ENCODE measurements around the gene RBBP5. TPM values are rescaled to one million over a fixed set of nuclear protein-coding genes. Genes with fewer than 3 reads are reported as not detected.

RBBP5 gene
- total RNA-seq, 1 donor from 2014 or later = 16.6 TPM

DNA sequence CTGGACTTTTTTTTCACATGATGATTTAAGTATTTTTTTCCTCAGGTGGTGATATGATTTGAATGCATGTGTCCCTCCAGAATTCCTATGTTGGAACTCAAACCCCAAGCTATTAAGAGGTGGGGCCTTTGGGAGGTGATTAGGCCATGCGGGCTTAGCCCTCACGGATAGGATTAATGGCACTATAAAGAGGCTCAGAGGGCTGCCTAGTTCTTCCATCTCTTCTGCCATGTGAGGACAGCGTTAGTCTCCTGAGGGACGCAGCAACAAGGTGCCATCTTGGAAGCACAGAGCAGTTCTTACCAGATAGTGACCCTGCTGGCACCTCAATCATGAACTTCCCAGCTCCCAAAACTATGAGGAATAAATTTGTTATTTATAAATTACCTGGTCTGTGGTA lies 18.3 kb upstream of the RBBP5 start:
- Histone ChIP-seq H3K27me3 (no peaks in the 10 kb centered on the region), H3K36me3 (no peaks in the 10 kb centered on the region), H3K27ac (no peak overlapping the region), H3K4me1 (peaks cover 15% of the 10 kb centered on the region), H3K9me3 (no peaks in the 10 kb centered on the region), H3K4me3 (no peak overlapping the region)
- no peak for DNase-seq
- TF ChIP-seq CTCF (IDR thresholded peaks at IDR 0.05) = no peak
- intact Hi-C loops (cut with DNase I) = no loop called here
- ATAC-seq = no peak

DNA sequence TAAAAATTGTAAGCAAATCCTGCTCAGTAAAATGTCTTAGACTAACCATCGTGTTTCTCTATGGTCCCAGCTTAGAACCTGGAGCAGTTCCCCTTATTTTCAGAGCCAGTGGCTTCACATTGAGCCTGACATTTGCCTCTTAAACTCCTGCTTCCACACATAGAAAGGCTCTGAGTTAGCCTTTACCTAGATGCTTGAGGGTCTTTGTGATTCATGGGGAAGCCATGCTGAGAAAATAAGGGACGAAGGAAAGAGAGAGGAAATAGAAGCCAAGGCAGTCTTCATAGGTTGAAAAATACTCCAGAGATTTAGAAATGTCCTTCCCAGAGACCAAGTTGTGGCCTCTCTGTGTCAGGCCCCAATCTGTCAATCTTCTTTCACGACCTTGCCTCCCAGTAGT lies 16.1 kb upstream of the RBBP5 start:
- no peak for TF ChIP-seq CTCF (IDR thresholded peaks at IDR 0.05)
- H3K4me3 ChIP-seq = no peak overlapping the region
- intact Hi-C loops (cut with DNase I) = loop anchor here (10.0 kb wide), 1 partner anchor 117 kb away; no protein-coding TSS in a partner anchor
- DNase-seq (no peak), ATAC-seq (no peak)
- H3K27ac ChIP-seq = no peak overlapping the region
- no peaks in the 10 kb centered on the region for H3K36me3 ChIP-seq
- peaks cover 5% of the 10 kb centered on the region for H3K4me1 ChIP-seq
- no peaks in the 10 kb centered on the region for H3K27me3 ChIP-seq
- H3K9me3 ChIP-seq = no peaks in the 10 kb centered on the region

- intact Hi-C loops (cut with DNase I) = loop anchor here (10.0 kb wide), 1 partner anchor 122 kb away; no protein-coding TSS in a partner anchor
- H3K4me1 ChIP-seq = no peaks in the 10 kb centered on the region
These were observed 11.5 kb upstream of the RBBP5 start for GRCh38 chr1:205133287-205133686.

GRCh38 chr1:205129447-205130029 lies 7.8 kb upstream of the RBBP5 start:
- Histone ChIP-seq H3K27ac (no peak overlapping the region), H3K4me3 (no peak overlapping the region), H3K4me1 (no peaks in the 10 kb centered on the region), H3K9me3 (no peaks in the 10 kb centered on the region), H3K27me3 (no peaks in the 10 kb centered on the region), H3K36me3 (no peaks in the 10 kb centered on the region)
- intact Hi-C loops (cut with DNase I) = loop anchor here (10.0 kb wide), 1 partner anchor 125 kb away; no protein-coding TSS in a partner anchor
- TF ChIP-seq CTCF (IDR thresholded peaks at IDR 0.05) = no peak
- ATAC-seq = no peak
- DNase-seq = no peak

More at GRCh38 chr1:205133287-205133686, 11.5 kb upstream of the RBBP5 start:
- DNase-seq = no peak
- Histone ChIP-seq H3K27ac (no peak overlapping the region), H3K9me3 (no peaks in the 10 kb centered on the region), H3K36me3 (no peaks in the 10 kb centered on the region), H3K4me3 (no peak overlapping the region), H3K27me3 (no peaks in the 10 kb centered on the region)
- ATAC-seq = no peak
- no peak for TF ChIP-seq CTCF (IDR thresholded peaks at IDR 0.05)

DNA sequence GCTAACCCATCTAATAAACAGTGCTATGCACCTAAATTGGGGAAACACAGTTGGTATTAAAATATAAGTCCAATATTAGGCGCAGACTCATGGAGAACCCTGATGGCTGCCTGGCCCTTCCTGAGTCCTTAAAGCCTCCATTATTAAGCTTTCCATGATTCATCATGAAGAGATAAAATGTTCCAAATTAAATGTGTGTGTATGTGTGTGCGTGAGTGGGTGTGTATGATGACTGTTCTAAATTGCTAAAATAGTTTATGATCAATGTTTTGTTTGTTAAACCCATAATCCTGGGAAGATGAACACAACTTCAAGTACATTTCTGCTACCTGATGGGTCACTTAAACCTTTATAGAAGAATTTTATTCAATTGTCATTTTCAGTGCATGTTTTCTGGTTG lies 6.3 kb upstream of the RBBP5 start:
- DNase-seq (no peak), ATAC-seq (no peak)
- H3K27me3 ChIP-seq = no peaks in the 10 kb centered on the region
- peaks cover under 1% of the 10 kb centered on the region for H3K4me1 ChIP-seq
- H3K9me3 ChIP-seq = no peaks in the 10 kb centered on the region
- intact Hi-C loops (cut with DNase I) = no loop called here
- H3K36me3 ChIP-seq = no peaks in the 10 kb centered on the region
- no peak overlapping the region for H3K27ac ChIP-seq
- no peak for TF ChIP-seq CTCF (IDR thresholded peaks at IDR 0.05)
- no peak overlapping the region for H3K4me3 ChIP-seq

GRCh38 chr1:205127646-205128045 lies 5.9 kb upstream of the RBBP5 start:
- peak; percentile 48 for ATAC-seq
- DNase-seq = no peak
- H3K27ac ChIP-seq = no peak overlapping the region

More at GRCh38 chr1:205127646-205128045, 5.9 kb upstream of the RBBP5 start:
- Histone ChIP-seq H3K27me3 (no peaks in the 10 kb centered on the region), H3K9me3 (no peaks in the 10 kb centered on the region), H3K36me3 (no peaks in the 10 kb centered on the region), H3K4me3 (no peak overlapping the region), H3K4me1 (peaks cover 4% of the 10 kb centered on the region)
- TF ChIP-seq CTCF (IDR thresholded peaks at IDR 0.05) = no peak
- intact Hi-C loops (cut with DNase I) = no loop called here

Data from upper lobe of right lung (tissue), 1 donor.